ENCODE data around the gene AARSD1.

GRCh38 chr17:42901535-42902229 lies 62.6 kb downstream of the AARSD1 start:
- no peak for TF ChIP-seq CTCF (conservative IDR thresholded peaks at IDR 0.05)
- TF ChIP-seq ZFX (IDR thresholded peaks at IDR 0.05), result no peak

All from C4-2B (cell line).